GM12865 (cell line): ENCODE data around the gene ADAMTS10.

Experiments used
- DNase-seq: peaks from one replicate; pipeline ENCODE4 v3.0.0; 2010; ENCODE audit warnings: low read depth
- H3K4me3 ChIP-seq: 2 replicates; pipeline ENCODE4 v1.5.1; 2011; ENCODE audit warnings: mild to moderate bottlenecking, low read depth, low read length, control low read depth
- TF ChIP-seq, protein P1 (sequence below): IDR thresholded peaks from 2 replicates; pipeline ENCODE4 v1.5.1; 2011; ENCODE audit warnings: low read length, control low read depth, low read depth, inconsistent platforms; ENCODE audit not compliant: insufficient read depth; ENCODE audit errors: missing control alignments

Gene ADAMTS10

DNA sequence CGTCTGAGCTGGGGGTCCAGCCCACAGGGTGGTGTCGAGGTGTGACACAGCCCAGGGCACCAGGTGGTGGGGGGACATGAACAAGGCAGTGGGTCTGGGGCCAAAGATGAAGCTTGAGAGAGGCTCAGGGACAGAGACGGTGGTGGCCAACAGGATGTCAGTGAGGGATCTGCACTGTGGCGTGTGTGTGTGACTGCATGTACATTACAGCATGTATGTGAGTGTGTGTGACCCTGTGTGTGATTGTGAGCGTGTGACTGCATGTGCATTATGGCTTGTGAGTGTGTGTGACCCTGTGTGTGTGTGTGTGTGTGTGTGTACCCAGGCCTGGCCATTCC, 1.6 kb downstream of the ADAMTS10 start:
- no peak for DNase-seq

DNA sequence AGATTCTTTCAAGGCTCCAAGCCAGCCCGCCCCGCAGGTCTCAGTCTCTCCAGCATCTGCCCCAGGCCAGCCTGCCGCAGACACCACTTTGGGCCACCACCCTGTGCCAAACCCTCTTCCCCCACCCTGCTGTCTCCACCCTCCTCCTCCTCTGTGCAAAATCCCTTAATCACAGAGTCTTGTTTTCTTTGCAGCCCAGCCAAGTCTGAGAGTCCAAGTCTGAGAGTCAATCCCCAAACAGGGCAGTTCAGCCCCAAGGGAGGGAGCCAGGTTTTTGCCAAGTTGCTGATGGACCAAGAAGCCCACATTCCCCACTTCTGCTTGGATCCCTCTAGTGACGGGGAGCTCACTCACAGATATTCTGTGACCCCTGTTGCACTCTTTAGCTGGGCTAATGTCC, 3.1 kb downstream of the ADAMTS10 start:
- no peak for DNase-seq
- TF ChIP-seq, protein P1, sequence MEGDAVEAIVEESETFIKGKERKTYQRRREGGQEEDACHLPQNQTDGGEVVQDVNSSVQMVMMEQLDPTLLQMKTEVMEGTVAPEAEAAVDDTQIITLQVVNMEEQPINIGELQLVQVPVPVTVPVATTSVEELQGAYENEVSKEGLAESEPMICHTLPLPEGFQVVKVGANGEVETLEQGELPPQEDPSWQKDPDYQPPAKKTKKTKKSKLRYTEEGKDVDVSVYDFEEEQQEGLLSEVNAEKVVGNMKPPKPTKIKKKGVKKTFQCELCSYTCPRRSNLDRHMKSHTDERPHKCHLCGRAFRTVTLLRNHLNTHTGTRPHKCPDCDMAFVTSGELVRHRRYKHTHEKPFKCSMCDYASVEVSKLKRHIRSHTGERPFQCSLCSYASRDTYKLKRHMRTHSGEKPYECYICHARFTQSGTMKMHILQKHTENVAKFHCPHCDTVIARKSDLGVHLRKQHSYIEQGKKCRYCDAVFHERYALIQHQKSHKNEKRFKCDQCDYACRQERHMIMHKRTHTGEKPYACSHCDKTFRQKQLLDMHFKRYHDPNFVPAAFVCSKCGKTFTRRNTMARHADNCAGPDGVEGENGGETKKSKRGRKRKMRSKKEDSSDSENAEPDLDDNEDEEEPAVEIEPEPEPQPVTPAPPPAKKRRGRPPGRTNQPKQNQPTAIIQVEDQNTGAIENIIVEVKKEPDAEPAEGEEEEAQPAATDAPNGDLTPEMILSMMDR = no peak
- H3K4me3 ChIP-seq = no peak overlapping the region

More for the DNA sequence above, 1.6 kb downstream of the ADAMTS10 start:
- H3K4me3 ChIP-seq = no peak overlapping the region
- TF ChIP-seq, protein P1 = no peak

DNA sequence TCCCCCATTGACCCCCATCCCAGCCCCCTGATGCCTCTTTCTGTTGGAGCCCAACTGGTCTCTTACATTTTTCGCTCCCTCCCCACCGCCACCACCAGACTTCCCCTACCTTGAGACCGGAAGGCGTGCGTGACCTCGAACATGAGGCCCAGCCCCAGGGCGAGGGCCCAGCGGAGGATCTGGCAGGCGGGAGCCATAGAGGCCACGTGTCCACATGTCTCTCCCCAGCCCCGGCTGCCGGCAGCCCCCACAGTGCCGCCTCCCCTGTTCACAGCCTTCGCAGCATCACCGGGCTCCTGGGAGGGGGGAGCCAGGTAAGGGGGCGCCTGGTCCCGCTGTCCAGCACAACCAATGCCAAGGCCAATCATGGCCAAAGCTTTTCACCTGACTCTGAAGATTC, 5.0 kb downstream of the ADAMTS10 start:
- TF ChIP-seq, protein P1 = no peak
- DNase-seq = no peak
- no peak overlapping the region for H3K4me3 ChIP-seq

DNA sequence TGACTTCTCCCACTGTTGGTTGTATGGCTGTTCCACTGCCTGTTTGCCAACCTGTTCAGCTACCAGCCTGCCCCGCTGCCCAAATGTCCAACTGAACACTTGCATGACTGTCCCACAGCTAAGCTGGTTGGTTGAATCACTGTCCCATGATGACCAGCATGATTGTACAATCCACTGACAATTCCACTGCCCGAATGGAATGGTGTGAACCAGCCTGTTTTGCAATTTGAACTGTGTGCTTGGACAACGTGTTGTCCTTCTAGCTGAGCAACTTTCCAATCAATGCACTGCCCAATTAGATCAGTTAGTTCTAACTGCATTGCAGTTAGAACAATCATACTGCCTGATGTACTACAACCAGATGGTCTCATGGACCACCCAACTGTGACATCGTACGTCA, 8.7 kb downstream of the ADAMTS10 start:
- TF ChIP-seq, protein P1 = no peak
- DNase-seq = no peak
- H3K4me3 ChIP-seq = no peak overlapping the region

DNA sequence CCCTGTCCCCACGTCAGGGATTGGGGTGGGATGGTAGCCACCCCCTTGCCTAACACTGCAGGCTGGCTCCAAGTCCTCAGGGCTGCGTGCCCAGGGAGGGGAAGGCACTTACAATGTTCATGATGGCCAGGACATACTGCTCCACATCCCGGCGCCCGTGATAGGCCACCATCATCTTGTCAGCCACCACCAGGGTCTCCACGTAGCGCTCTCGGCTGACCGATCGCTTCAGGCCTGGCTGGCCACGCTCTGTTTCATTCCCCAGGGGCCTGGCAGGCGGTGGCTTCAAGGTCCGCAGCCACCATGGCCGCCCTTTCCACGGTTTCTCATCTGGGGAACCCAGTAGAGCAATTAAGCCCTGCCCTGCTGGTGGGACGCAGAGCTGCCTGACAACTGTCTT, 9.7 kb downstream of the ADAMTS10 start:
- TF ChIP-seq, protein P1 = no peak
- DNase-seq = no peak
- no peak overlapping the region for H3K4me3 ChIP-seq

DNA sequence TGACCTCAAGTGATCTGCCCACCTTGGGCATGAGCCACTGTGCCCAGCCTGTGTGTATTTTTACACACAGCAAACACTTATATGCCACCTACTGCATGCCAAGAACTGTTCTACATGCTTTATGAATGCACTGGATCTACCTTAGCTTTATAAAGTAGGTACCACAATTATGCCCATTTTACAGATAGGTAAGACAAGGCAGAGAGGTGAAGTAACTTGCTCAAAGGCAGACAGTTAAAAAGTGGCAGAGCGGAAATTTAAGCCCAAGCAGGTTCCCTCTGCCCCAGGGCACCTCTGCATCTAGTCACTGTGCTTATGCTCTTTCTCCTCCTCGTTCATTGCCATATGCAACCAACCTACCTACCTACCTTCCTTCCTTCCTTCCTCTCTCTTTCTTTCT, 10.5 kb downstream of the ADAMTS10 start:
- TF ChIP-seq, protein P1 = no peak
- DNase-seq = no peak
- H3K4me3 ChIP-seq = no peak overlapping the region

DNA sequence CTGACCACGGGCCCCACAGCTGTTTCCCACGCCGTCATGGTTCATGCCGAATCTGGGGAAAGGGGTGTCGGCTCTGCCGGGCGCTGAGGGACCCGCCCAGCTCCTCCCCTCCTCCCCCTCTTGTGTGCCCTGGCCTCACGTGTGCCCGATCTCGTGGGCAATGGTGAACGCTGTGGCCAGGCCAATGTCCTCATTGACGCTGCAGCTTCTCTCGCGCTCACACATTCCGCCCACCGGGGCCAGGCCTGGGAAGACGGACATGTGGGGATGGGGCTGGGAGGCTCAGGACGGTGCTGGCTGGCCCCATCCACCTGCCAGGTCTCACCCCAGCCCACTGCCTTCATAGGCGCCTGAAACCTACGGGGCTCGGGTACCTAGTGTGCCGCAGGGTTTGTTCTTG, 14.3 kb downstream of the ADAMTS10 start:
- DNase-seq = no peak
- H3K4me3 ChIP-seq = no peak overlapping the region
- TF ChIP-seq, protein P1 = no peak
